Lung (tissue), 12 donors: ENCODE results near the gene NPAS4. TPM values are rescaled to one million over a fixed set of nuclear protein-coding genes. Genes with fewer than 3 reads are reported as not detected.

Experiments used
- ATAC-seq: fragments of 200-7000 bp; cut with Tn5 transposase; one replicate; pipeline ENCODE4 v1.9.1; 2020; ENCODE audit warnings: moderate number of reproducible peaks; ENCODE audit not compliant: insufficient read depth, low FRiP score
- DNase-seq, 3 donors: peaks; one replicate each; pipeline ENCODE4 v3.0.0-alpha.2; 2013 to 2017
- H3K27ac ChIP-seq, 2 donors: one replicate each; pipeline ENCODE4 v1.5.1; 2013; ENCODE audit warnings: mild to moderate bottlenecking in 2 of 2, moderate library complexity in 2 of 2, control low read depth in 1 of 2, inconsistent platforms in 1 of 2, low read depth in 1 of 2, low read length in 1 of 2
- H3K27me3 ChIP-seq, 3 donors: one replicate each; pipeline ENCODE4 v1.5.1; 2013; ENCODE audit warnings: low read length in 2 of 3; ENCODE audit not compliant: control insufficient read depth in 3 of 3, insufficient read depth in 3 of 3
- H3K36me3 ChIP-seq, 4 donors: one replicate each; pipeline ENCODE4 v1.5.1; 2013; ENCODE audit warnings: low read length in 4 of 4, mild to moderate bottlenecking in 1 of 4, moderate library complexity in 1 of 4; ENCODE audit not compliant: control insufficient read depth in 4 of 4, insufficient read depth in 4 of 4
- H3K4me1 ChIP-seq, 5 donors: one replicate each; pipeline ENCODE4 v1.5.1; 2013; ENCODE audit warnings: low read length in 5 of 5, mild to moderate bottlenecking in 2 of 5, moderate library complexity in 1 of 5; ENCODE audit not compliant: control insufficient read depth in 5 of 5, insufficient read depth in 5 of 5
- H3K4me3 ChIP-seq: one replicate; pipeline ENCODE4 v1.5.1; 2013; ENCODE audit warnings: mild to moderate bottlenecking, control low read depth, moderate library complexity
- H3K9ac ChIP-seq, 2 donors: one replicate each; pipeline ENCODE4 v1.5.1; 2013; ENCODE audit warnings: low read length in 2 of 2, control low read depth in 1 of 2; ENCODE audit not compliant: insufficient read depth in 1 of 2
- H3K9me3 ChIP-seq, 4 donors: one replicate each; pipeline ENCODE4 v1.5.1; 2013; ENCODE audit warnings: low read length in 3 of 4, mild to moderate bottlenecking in 1 of 4, moderate library complexity in 1 of 4; ENCODE audit not compliant: control insufficient read depth in 4 of 4, insufficient read depth in 3 of 4
- CTCF ChIP-seq: IDR thresholded peaks from 2 replicates; pipeline ENCODE4 v1.5.1; 2012; ENCODE audit warnings: mild to moderate bottlenecking; ENCODE audit errors: control extremely low read depth, extremely low read depth
- WGBS, 2 donors: extraction: QIAGEN DNeasy Blood & Tissue Kit; methylation state at CpG; one replicate each; pipeline ENCODE4 v1.1.7; 2013; 5-methylcytosine and 5-hydroxymethylcytosine counted together
- polyA plus RNA-seq, 2 donors: library from polyadenylated mRNA; stranded (reverse); fragments of 200-250 nt; gene quantifications; one replicate each; pipeline ENCODE4 v1.2.1, GENCODE V29; 2013
- total RNA-seq, 2 donors: library from RNA; depleted of rRNA in 1 of 2; stranded (reverse); fragments of >200 nt in 1 of 2; gene quantifications; one replicate each; pipeline ENCODE4 v1.2.1, GENCODE V29; 2014 to 2021
- donor health status: control.
- donor health status: control.
- donor health status: Bipolar disorder and iron deficiency.
- donor health status: healthy.
- donor health status: DM: yes; HTN: yes; CAD: no.

Gene NPAS4
- total and polyA plus RNA-seq, 4 donors = 0.06 to 0.14 (median 0.08) TPM

DNA sequence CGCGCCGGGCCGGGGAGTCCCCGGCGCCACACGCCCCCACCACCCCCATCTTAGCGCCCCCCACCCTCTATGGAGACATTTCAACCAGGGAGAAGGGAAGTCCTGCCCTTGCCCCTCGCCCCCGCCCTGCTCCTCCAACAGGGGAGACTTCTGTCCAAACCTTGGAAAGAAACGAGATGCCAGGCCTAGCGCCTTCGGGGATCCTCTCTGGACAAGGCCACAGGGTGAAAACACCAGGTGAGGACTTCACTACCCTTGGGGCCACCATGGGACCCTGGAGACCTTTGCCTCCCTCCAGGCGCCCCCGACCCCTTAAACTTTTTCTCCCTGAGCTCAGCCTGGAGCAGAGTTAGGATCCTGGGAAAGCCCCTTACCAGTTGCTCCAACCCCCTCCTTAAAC, 11.6 kb upstream of the NPAS4 start:
- Histone ChIP-seq H3K27me3 (peaks cover 0 to 16% (median 6%) of the 10 kb centered on the region in 3 donors), H3K4me3 (no peak overlapping the region), H3K36me3 (no peaks in the 10 kb centered on the region), H3K9me3 (peaks cover 0 to 6% (median 0%) of the 10 kb centered on the region in 4 donors), H3K4me1 (no peaks in the 10 kb centered on the region), H3K27ac (no peak overlapping the region), H3K9ac (no peak overlapping the region)
- DNase-seq = no peak
- 20 to 27% methylated on average over 11 to 15 of the region's 15 CpGs for WGBS, 2 donors
- ATAC-seq = no peak
- TF ChIP-seq CTCF = no peak

GRCh38 chr11:66410191-66410590, 10.6 kb upstream of the NPAS4 start:
- Histone ChIP-seq H3K9ac (no peak overlapping the region), H3K27me3 (peaks cover 0 to 13% (median 6%) of the 10 kb centered on the region in 3 donors), H3K4me1 (no peaks in the 10 kb centered on the region), H3K4me3 (no peak overlapping the region), H3K27ac (no peak overlapping the region), H3K9me3 (peaks cover 0 to 6% (median 0%) of the 10 kb centered on the region in 4 donors), H3K36me3 (no peaks in the 10 kb centered on the region)
- WGBS, 2 donors = 78 to 81% methylated on average over 12 of the region's 12 CpGs
- TF ChIP-seq CTCF = no peak
- DNase-seq (no peak), ATAC-seq (no peak)

- whole genome bisulfite sequencing, 2 donors = 64 to 79% methylated on average over 4 of the region's 4 CpGs
Observed at GRCh38 chr11:66411323-66411722, 9.5 kb upstream of the NPAS4 start.

More at GRCh38 chr11:66411323-66411722, 9.5 kb upstream of the NPAS4 start:
- H3K9me3 ChIP-seq = peaks cover 0 to 6% (median 0%) of the 10 kb centered on the region in 4 donors
- H3K27ac ChIP-seq = no peak overlapping the region
- no peak for TF ChIP-seq CTCF
- peaks cover 0 to 2% (median 0%) of the 10 kb centered on the region in 5 donors for H3K4me1 ChIP-seq
- H3K36me3 ChIP-seq = no peaks in the 10 kb centered on the region
- H3K9ac ChIP-seq = no peak overlapping the region
- no peak for ATAC-seq
- peaks cover 0 to 6% (median 6%) of the 10 kb centered on the region in 3 donors for H3K27me3 ChIP-seq
- H3K4me3 ChIP-seq = no peak overlapping the region
- no peak for DNase-seq
